Psoas muscle (tissue), 8 donors: Measurements from ENCODE around the gene HMCN2. TPM values are rescaled to one million over a fixed set of nuclear protein-coding genes. Genes with fewer than 3 reads are reported as not detected.

Experiments
- ATAC-seq, 4 donors: fragments of 200-7000 bp; cut with Tn5 transposase; one replicate each; pipeline ENCODE4 v1.9.1; 2020; ENCODE audit warnings: moderate library complexity in 3 of 4, mild to moderate bottlenecking in 2 of 4
- DNase-seq, 2 donors: peaks; one replicate each; pipeline ENCODE4 v3.0.0-alpha.2; 2020
- H3K27ac ChIP-seq: fragments of 200-600 bp; one replicate; pipeline ENCODE4 v1.8.0; 2022
- H3K27me3 ChIP-seq, 3 donors: fragments of 200-600 bp in 1 of 3; one replicate each; pipeline versions ENCODE4 v1.6.1 to v1.8.0; 2013 to 2022; ENCODE audit warnings: low read length in 2 of 3, mild to moderate bottlenecking in 2 of 3, moderate library complexity in 1 of 3; ENCODE audit not compliant: insufficient read depth in 3 of 3
- H3K36me3 ChIP-seq, 2 donors: fragments of 200-600 bp in 1 of 2; one replicate each; pipeline versions ENCODE4 v1.6.1 to v1.8.0; 2013 to 2022; ENCODE audit warnings: low read depth in 1 of 2, mild to moderate bottlenecking in 1 of 2, moderate library complexity in 1 of 2; ENCODE audit not compliant: insufficient read depth in 1 of 2
- H3K4me1 ChIP-seq: fragments of 200-600 bp; one replicate; pipeline ENCODE4 v1.8.0; 2022
- H3K4me3 ChIP-seq: fragments of 200-600 bp; one replicate; pipeline ENCODE4 v1.8.0; 2022; ENCODE audit warnings: mild to moderate bottlenecking
- H3K9me3 ChIP-seq: fragments of 200-600 bp; one replicate; pipeline ENCODE4 v1.8.0; 2022
- WGBS, 3 donors: extraction: QIAGEN DNeasy Blood & Tissue Kit; methylation state at CpG; one replicate each; pipeline versions ENCODE4 v1.1.6 to v1.1.7; 2013; 5-methylcytosine and 5-hydroxymethylcytosine counted together
- intact Hi-C, 2 donors: fragments of 100-400 bp; cut with DNase I; formaldehyde crosslinking; loops; one replicate each; pipeline versions ENCODE4 v1.11.0 to v1.14.2; 2022
- polyA plus RNA-seq, 3 donors: library from polyadenylated mRNA; stranded (reverse); fragments of 200-250 nt; gene quantifications; one replicate each; pipeline ENCODE4 v1.2.3, GENCODE V29; 2013
- total RNA-seq, 4 donors: library from RNA; stranded (reverse); fragmentation: NEBNext Ultra II Directional in 2 of 4; extraction: Animal tissue kit (Norgen Biotek cat#: 25700) in 2 of 4; gene quantifications; one replicate each; pipeline versions ENCODE4 v1.2.1 to v1.2.4, GENCODE V29; 2021 to 2023
- TF ChIP-seq, protein P1 (sequence below): fragments of 200-600 bp; IDR thresholded peaks from one replicate; pipeline ENCODE4 v1.8.0; 2022; ENCODE audit warnings: antibody characterized with exemption
- donor health status: healthy with polysubstance abuse.
- donor health status: DM: no; HTN: no; CAD: no; lungs with moderate emphysema.
- donor health status: Bipolar disorder and iron deficiency.
- donor health status: healthy.
- donor health status: DM: yes; HTN: yes; CAD: no.
- donor health status: DM: no; HTN: no; CAD: no.
- donor health status: DM: no; HTN: no; CAD: no.
- donor health status: DM: yes; HTN: yes; CAD: no.

The HMCN2 gene
- total and polyA plus RNA-seq, 7 donors = 3.6 to 13.2 (median 6.7) TPM

DNA sequence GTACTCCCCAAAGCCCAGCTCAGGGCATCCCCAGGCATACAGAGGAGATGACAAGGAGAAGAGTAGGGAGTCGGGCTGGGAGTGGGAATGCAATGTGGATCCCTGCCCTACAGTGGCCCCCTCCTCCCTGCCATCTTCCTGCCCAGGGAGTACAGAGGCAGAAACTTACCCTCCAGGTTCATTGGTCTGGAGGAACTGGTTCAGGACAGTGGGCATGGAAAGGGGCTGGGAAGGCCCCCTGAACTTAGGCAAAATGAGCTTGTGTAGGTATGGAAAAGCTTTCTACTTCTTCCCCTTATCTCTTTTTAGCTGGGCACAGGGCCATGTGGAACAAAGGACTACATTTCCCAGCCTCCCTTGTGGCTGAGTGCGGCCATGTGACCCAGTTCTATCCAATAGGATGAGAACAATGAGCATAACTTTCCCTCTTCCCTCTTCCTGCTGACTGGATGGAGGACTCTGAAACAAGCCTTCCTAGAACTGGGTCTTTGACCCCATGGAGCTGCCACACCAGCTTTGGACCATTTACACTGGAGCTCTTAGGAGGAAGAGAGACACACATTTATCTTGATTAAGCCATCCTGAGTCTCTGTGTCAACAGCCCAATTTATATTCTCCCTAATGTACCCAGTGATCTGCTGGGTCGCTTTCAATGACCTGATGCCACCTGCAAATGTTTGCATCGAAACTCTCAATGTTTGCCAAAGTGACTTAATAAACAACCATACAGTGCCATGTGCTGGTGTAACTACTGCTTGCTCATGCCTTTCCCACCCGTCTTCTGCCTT is 25.0 kb upstream of the HMCN2 start:
- DNase-seq = no peak
- 66 to 77% (median 75%) methylated on average over 5 of the region's 5 CpGs for WGBS, 3 donors
- TF ChIP-seq, protein P1, sequence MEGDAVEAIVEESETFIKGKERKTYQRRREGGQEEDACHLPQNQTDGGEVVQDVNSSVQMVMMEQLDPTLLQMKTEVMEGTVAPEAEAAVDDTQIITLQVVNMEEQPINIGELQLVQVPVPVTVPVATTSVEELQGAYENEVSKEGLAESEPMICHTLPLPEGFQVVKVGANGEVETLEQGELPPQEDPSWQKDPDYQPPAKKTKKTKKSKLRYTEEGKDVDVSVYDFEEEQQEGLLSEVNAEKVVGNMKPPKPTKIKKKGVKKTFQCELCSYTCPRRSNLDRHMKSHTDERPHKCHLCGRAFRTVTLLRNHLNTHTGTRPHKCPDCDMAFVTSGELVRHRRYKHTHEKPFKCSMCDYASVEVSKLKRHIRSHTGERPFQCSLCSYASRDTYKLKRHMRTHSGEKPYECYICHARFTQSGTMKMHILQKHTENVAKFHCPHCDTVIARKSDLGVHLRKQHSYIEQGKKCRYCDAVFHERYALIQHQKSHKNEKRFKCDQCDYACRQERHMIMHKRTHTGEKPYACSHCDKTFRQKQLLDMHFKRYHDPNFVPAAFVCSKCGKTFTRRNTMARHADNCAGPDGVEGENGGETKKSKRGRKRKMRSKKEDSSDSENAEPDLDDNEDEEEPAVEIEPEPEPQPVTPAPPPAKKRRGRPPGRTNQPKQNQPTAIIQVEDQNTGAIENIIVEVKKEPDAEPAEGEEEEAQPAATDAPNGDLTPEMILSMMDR = no peak
- H3K4me3 ChIP-seq = no peak overlapping the region
- intact Hi-C loops = no loop called here
- peak; percentile 63 to 84 (median 76) for ATAC-seq
- H3K27me3 ChIP-seq = no peaks in the 10 kb centered on the region
- H3K27ac ChIP-seq = no peak overlapping the region
- no peaks in the 10 kb centered on the region for H3K36me3 ChIP-seq
- H3K9me3 ChIP-seq = no peaks in the 10 kb centered on the region
- H3K4me1 ChIP-seq = peaks cover 3% of the 10 kb centered on the region

GRCh38 chr9:130241198-130241535 is 24.4 kb upstream of the HMCN2 start:
- no peaks in the 10 kb centered on the region for H3K27me3 ChIP-seq

DNA sequence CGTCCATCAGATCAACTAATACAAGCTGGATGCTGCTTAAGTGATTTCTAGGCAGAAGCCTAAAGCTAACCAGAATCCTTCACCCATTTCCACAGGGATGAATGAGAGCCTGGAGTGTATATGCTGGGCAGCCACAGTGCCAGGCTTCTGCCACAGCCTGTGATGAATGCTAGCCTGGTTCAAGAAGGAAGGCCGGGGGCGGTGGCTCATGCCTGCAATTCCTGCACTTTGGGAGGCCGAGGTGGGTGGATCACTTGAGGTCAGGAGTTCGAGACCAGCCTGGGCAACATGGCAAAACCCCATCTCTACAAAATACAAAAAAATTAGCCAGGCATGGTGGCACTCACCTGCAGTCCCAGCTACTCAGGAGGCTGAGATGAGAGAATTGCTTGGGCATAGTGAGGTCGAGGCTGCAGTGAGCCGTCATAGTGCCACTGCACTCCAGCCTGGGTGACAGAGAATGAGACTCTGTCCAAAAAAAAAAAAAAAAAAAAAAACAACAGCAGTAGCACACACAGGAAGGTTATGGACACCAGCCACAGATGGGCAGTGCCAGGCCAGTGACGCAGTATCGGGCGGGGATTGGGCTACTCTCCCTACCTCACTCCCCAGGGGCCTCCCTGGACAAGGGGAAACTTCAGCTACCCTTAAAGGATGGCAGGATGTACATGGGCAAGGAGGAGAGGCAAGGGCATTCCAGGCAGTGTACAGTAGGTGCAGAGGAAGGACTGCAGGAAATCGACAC is 23.1 kb upstream of the HMCN2 start:
- Histone ChIP-seq H3K36me3 (no peaks in the 10 kb centered on the region), H3K27ac (no peak overlapping the region), H3K9me3 (no peaks in the 10 kb centered on the region), H3K4me3 (no peak overlapping the region), H3K4me1 (peaks cover 3% of the 10 kb centered on the region), H3K27me3 (no peaks in the 10 kb centered on the region)
- ATAC-seq (peak in 1 of 4 donors; percentile 22), DNase-seq (peak in 1 of 2 donors; percentile 45)
- TF ChIP-seq, protein P1 = no peak
- intact Hi-C loops = no loop called here
- 55 to 70% (median 58%) methylated on average over 11 of the region's 11 CpGs for WGBS, 3 donors

More at GRCh38 chr9:130241198-130241535, 24.4 kb upstream of the HMCN2 start:
- WGBS, 3 donors = 86 to 100% (median 90%) methylated on average over 1 of the region's 1 CpG
- intact Hi-C loops = no loop called here
- Histone ChIP-seq H3K36me3 (no peaks in the 10 kb centered on the region), H3K4me1 (peaks cover 3% of the 10 kb centered on the region), H3K9me3 (no peaks in the 10 kb centered on the region), H3K27ac (no peak overlapping the region), H3K4me3 (no peak overlapping the region)
- no peak for ATAC-seq
- TF ChIP-seq, protein P1 = no peak
- DNase-seq = no peak

GRCh38 chr9:130243015-130243881 is 22.3 kb upstream of the HMCN2 start:
- ATAC-seq (peak; percentile 70 to 84 (median 76)), DNase-seq (peak; percentile 77 to 78)
- Histone ChIP-seq H3K9me3 (no peaks in the 10 kb centered on the region), H3K4me3 (no peak overlapping the region), H3K36me3 (no peaks in the 10 kb centered on the region), H3K4me1 (peaks cover 3% of the 10 kb centered on the region), H3K27me3 (no peaks in the 10 kb centered on the region), H3K27ac (no peak overlapping the region)
- TF ChIP-seq, protein P1 = peak; percentile 91
- WGBS, 3 donors = 25 to 26% (median 25%) methylated on average over 30 to 35 of the region's 35 CpGs
- intact Hi-C loops = no loop called here
